ENCODE results near the gene PRKAR1B. TPM values are rescaled to one million over a fixed set of nuclear protein-coding genes. Genes with fewer than 3 reads are reported as not detected.

The PRKAR1B gene
- total RNA-seq, 2 donors from 2014 or later, result 12.1 to 54.1 TPM

Other genes starting within 250 kb of the PRKAR1B start
- gene PDGFA, start 207.4 kb downstream of the PRKAR1B start, total RNA-seq, result 10 to 100 TPM in 1 of 2 donors, 1 to 10 TPM in 1; 8.4 to 11.7 TPM
- gene DNAAF5, start 582 bp downstream of the PRKAR1B start, total RNA-seq, result 10 to 100 TPM; 10.7 to 40.4 TPM
- gene SUN1, start 105.2 kb upstream of the PRKAR1B start, total RNA-seq, result 100 to 1,000 TPM; 106 to 109 TPM
- 10 to 100 TPM; 32.5 to 34.1 TPM for gene GET4, start 149.3 kb upstream of the PRKAR1B start, total RNA-seq
- gene ADAP1, start 227.4 kb upstream of the PRKAR1B start, total RNA-seq, result 10 to 100 TPM in 1 of 2 donors, 1 to 10 TPM in 1; 9.2 to 19.9 TPM
- 10 to 100 TPM; 18.8 to 20.7 TPM for gene COX19, start 248.3 kb upstream of the PRKAR1B start, total RNA-seq

Data from activated naive CD4-positive, alpha-beta T cell treated with anti-CD3 and anti-CD28 coated beads, Interleukin-2, amount 50 U/mL, for 72 hours (primary cell).